Caco-2 (cell line): ENCODE data around the gene CBARP. TPM values are rescaled to one million over a fixed set of nuclear protein-coding genes. Genes with fewer than 3 reads are reported as not detected.

Experiments
- BruUV-seq: library from RNA; stranded (reverse); fragments of 400-500 nt; replicated peaks from 2 replicates; lab custom pipeline; 2021; lab: Mats Ljungman, UMichigan
- CTCF ChIA-PET: fragments of 300-600 bp; sonication (Branson Sonifier 250); formaldehyde crosslinking; loops from one replicate; lab custom pipeline; 2022; ENCODE audit warnings: antibody characterized with exemption; lab: Charles Lee
- POLR2A ChIA-PET: fragments of 300-600 bp; sonication (Branson Sonifier 250); formaldehyde crosslinking; loops from one replicate; lab custom pipeline; 2022; ENCODE audit warnings: antibody characterized with exemption; lab: Charles Lee
- DNase-seq, 2 experiments: peaks; one replicate each; pipeline versions ENCODE4 v3.0.0 to v3.0.0-alpha.2; 2020 to 2022
- H3K27me3 ChIP-seq: replicated peaks from 2 replicates; pipeline ENCODE4 v1.6.0; 2011; ENCODE audit warnings: low read length; ENCODE audit not compliant: control insufficient read depth, insufficient read depth
- H3K36me3 ChIP-seq: 2 replicates; pipeline ENCODE4 v1.5.1; 2011; ENCODE audit warnings: low read length; ENCODE audit not compliant: control insufficient read depth, insufficient read depth
- H3K4me1 ChIP-seq: fragments of 250-450 bp; sonication (Bioruptor Pico); 2 replicates; pipeline ENCODE4 v1.5.1; 2020; ENCODE audit warnings: mild to moderate bottlenecking
- H3K4me3 ChIP-seq: 2 replicates; pipeline ENCODE4 v1.5.1; 2011; ENCODE audit warnings: low read depth, mild to moderate bottlenecking, control low read depth, low read length
- H3K9me3 ChIP-seq: fragments of 250-450 bp; sonication (Bioruptor Pico); 2 replicates; pipeline ENCODE4 v1.5.1; 2020; ENCODE audit warnings: mild to moderate bottlenecking, moderate library complexity
- H3K27ac Mint-ChIP-seq: one replicate; pipeline ENCODE4 v1.8.0; 2022; ENCODE audit warnings: mixed read lengths; ENCODE audit not compliant: unreplicated experiment
- H3K27me3 Mint-ChIP-seq: one replicate; pipeline ENCODE4 v1.8.0; 2022; ENCODE audit warnings: mixed read lengths; ENCODE audit not compliant: insufficient read depth, unreplicated experiment
- H3K36me3 Mint-ChIP-seq: one replicate; pipeline ENCODE4 v1.8.0; 2022; ENCODE audit warnings: mild to moderate bottlenecking, mixed read lengths; ENCODE audit not compliant: insufficient read depth, unreplicated experiment
- H3K4me1 Mint-ChIP-seq: one replicate; pipeline ENCODE4 v1.8.0; 2022; ENCODE audit warnings: low read depth, mixed read lengths; ENCODE audit not compliant: unreplicated experiment
- H3K4me3 Mint-ChIP-seq: one replicate; pipeline ENCODE4 v1.8.0; 2022; ENCODE audit warnings: mild to moderate bottlenecking, moderate library complexity, mixed read lengths; ENCODE audit not compliant: unreplicated experiment
- H3K9me3 Mint-ChIP-seq: one replicate; pipeline ENCODE4 v1.8.0; 2022; ENCODE audit warnings: mixed read lengths; ENCODE audit not compliant: unreplicated experiment
- intact Hi-C: fragments of 100-400 bp; cut with micrococcal nuclease; formaldehyde crosslinking; loops from one replicate; pipeline ENCODE4 v1.10.0; 2022; ENCODE audit not compliant: unreplicated experiment
- total RNA-seq: library from RNA; stranded (reverse); gene quantifications from 2 replicates; pipeline ENCODE4 v1.2.3, GENCODE V29; 2022
- TF ChIP-seq, protein P1 (sequence below), 2 experiments: fragments of 200-600 bp in 1 of 2; IDR thresholded peaks; 1 replicate in 1 of 2; 2 replicates in 1 of 2; pipeline versions ENCODE4 v1.5.1 to v1.8.0; 2011 to 2022; ENCODE audit warnings: antibody characterized with exemption in 1 of 2, control low read depth in 1 of 2, inconsistent platforms in 1 of 2, low read depth in 1 of 2, low read length in 1 of 2, mild to moderate bottlenecking in 1 of 2, moderate library complexity in 1 of 2; ENCODE audit not compliant: insufficient read depth in 1 of 2, severe bottlenecking in 1 of 2, unreplicated experiment in 1 of 2

The CBARP gene
- total RNA-seq, 1 experiment from 2014 or later, result 7.3 TPM

DNA sequence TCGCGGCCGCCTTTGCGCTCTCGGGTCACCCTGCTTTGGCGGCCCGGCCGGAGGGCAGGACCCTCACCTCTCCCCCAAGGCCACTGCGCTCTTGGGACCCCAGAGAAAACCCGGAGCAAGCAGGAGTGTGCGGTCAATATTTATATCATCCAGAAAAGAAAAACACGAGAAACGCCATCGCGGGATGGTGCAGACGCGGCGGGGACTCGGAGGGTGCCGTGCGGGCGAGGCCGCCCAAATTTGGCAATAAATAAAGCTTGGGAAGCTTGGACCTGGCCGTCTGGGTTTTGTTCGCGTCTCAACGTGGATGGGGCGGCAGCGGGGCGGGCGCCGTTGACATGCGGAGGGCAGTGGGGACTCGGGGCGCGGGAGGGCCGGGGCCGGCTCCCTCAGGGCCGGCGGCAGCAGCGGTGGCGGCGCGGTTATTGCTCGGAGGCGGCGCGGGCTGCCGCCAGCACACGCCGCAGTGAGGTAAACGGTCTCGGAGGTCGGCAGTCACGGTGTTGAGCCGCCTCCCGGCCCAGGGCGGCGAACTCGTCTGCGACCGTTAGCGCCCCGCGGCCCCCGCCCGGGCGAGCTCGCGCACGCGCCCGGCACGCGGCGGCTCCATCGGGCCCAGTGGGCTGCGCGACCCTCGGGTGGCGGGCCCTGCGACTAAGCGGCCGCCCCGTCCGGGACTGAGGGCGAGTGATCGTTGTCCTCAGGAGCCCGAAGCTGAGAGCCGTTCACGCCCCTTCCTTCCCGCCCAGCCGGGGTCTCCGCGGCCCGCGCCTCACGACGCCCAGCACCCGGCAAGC is 9.4 kb downstream of the CBARP start:
- Mint-ChIP-seq H3K27me3 (no peaks in the 10 kb centered on the region), H3K4me1 (no peaks in the 10 kb centered on the region), H3K27ac (no peak overlapping the region), H3K4me3 (no peak overlapping the region), H3K9me3 (no peaks in the 10 kb centered on the region), H3K36me3 (peaks cover 24% of the 10 kb centered on the region)
- Histone ChIP-seq H3K36me3 (no peaks in the 10 kb centered on the region; the same call in 1 of the 2 replicates), H3K4me3 (no peak overlapping the region), H3K27me3 (no peaks in the 10 kb centered on the region), H3K4me1 (no peaks in the 10 kb centered on the region), H3K9me3 (no peaks in the 10 kb centered on the region)
- CTCF ChIA-PET, result interaction anchor here (0.6 kb wide), 1 partner anchor 127 kb away, joined by 5 read pairs; no protein-coding TSS in a partner anchor
- TF ChIP-seq, protein P1, sequence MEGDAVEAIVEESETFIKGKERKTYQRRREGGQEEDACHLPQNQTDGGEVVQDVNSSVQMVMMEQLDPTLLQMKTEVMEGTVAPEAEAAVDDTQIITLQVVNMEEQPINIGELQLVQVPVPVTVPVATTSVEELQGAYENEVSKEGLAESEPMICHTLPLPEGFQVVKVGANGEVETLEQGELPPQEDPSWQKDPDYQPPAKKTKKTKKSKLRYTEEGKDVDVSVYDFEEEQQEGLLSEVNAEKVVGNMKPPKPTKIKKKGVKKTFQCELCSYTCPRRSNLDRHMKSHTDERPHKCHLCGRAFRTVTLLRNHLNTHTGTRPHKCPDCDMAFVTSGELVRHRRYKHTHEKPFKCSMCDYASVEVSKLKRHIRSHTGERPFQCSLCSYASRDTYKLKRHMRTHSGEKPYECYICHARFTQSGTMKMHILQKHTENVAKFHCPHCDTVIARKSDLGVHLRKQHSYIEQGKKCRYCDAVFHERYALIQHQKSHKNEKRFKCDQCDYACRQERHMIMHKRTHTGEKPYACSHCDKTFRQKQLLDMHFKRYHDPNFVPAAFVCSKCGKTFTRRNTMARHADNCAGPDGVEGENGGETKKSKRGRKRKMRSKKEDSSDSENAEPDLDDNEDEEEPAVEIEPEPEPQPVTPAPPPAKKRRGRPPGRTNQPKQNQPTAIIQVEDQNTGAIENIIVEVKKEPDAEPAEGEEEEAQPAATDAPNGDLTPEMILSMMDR (IDR thresholded peaks at IDR 0.05; ENCODE audit: insufficient read depth in 1 of 2, low read depth in 1 of 2, low read length in 1 of 2, severe bottlenecking in 1 of 2, unreplicated experiment in 1 of 2), result no peak
- POLR2A ChIA-PET, result interaction anchor here (0.5 kb wide), 1 partner anchor 71 kb away, joined by 5 read pairs; no protein-coding TSS in a partner anchor
- no TSS peak for BruUV-seq
- intact Hi-C loops, result no loop called here
- DNase-seq, result no peak

DNA sequence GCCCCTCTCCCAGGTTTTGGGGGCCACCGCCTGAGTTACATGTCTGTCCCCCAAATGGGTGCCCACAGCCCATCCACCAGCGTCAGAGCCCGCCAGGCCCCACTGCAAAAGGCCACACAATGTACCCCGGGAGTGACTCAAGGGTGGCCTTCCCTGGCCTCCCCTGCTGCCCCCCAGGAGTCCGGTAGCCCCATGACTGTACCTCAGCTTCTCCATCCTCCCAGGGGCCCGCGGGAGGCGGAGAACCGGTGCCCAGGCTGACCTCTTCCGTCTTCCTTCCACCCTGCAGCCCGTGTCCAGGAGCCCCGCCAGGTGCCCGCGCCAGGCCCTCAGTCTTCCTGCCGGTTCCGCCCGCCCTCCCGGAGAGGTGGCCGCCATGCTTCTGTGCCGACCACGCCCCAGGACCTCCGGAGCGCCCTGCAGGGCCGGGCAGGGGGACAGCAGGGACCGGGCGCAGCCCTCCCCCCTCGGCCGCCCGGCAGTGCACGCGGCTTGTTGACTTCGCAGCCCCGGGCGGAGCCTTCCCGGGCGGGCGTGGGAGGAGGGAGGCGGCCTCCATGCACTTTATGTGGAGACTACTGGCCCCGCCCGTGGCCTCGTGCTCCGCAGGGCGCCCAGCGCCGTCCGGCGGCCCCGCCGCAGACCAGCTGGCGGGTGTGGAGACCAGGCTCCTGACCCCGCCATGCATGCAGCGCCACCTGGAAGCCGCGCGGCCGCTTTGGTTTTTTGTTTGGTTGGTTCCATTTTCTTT is 10.3 kb downstream of the CBARP start:
- Mint-ChIP-seq H3K4me3 (no peak overlapping the region), H3K27me3 (no peaks in the 10 kb centered on the region), H3K36me3 (peaks cover 24% of the 10 kb centered on the region), H3K9me3 (no peaks in the 10 kb centered on the region), H3K4me1 (no peaks in the 10 kb centered on the region), H3K27ac (no peak overlapping the region)
- Histone ChIP-seq H3K4me1 (no peaks in the 10 kb centered on the region), H3K9me3 (no peaks in the 10 kb centered on the region), H3K4me3 (no peak overlapping the region), H3K27me3 (no peaks in the 10 kb centered on the region), H3K36me3 (peaks cover 2% of the 10 kb centered on the region)
- no peak for DNase-seq
- ChIA-PET CTCF (interaction anchor here (0.6 kb wide), 1 partner anchor 126 kb away, joined by 5 read pairs; no protein-coding TSS in a partner anchor), POLR2A (interaction anchor here (0.5 to 0.6 kb wide), 2 partner anchors 19 to 72 kb away, joined by 3 to 5 read pairs; no protein-coding TSS in a partner anchor)
- intact Hi-C loops, result no loop called here
- TF ChIP-seq, protein P1 (IDR thresholded peaks at IDR 0.05; ENCODE audit: insufficient read depth in 1 of 2, low read depth in 1 of 2, low read length in 1 of 2, severe bottlenecking in 1 of 2, unreplicated experiment in 1 of 2), result no peak
- no TSS peak for BruUV-seq
